Measurements from ENCODE around the gene ST6GALNAC6.

DNA sequence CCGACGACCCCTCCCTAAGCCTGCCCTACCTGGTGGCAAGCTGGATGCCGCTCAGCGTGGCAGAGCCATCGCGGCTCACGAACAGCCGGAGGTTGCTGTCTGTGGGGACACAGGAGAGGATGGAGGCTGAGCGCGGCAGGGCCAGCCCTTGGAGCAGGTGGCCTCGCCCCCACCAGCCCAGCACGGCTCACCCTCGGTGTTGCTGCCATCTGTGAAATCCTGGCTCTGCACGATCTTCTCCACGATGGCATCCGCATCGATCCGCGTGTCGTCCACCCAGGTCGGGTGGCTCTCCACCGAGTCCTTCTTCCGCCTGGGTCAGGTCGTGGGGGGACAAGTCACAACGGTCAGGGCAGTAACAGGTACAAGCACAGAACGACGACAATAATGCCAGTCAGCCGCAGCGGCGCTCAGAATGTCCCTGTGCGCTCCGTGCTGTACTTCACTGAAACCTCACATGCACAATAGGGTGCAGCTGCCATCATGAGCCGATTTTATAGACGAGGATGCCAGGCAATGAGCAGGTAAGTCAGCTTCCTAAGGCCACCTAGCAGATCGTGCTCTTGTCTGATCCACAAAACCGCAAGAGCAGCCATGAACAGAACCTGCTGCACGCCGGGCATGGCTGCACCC is 45.3 kb upstream of the ST6GALNAC6 start:
- TF ChIP-seq, protein P1, sequence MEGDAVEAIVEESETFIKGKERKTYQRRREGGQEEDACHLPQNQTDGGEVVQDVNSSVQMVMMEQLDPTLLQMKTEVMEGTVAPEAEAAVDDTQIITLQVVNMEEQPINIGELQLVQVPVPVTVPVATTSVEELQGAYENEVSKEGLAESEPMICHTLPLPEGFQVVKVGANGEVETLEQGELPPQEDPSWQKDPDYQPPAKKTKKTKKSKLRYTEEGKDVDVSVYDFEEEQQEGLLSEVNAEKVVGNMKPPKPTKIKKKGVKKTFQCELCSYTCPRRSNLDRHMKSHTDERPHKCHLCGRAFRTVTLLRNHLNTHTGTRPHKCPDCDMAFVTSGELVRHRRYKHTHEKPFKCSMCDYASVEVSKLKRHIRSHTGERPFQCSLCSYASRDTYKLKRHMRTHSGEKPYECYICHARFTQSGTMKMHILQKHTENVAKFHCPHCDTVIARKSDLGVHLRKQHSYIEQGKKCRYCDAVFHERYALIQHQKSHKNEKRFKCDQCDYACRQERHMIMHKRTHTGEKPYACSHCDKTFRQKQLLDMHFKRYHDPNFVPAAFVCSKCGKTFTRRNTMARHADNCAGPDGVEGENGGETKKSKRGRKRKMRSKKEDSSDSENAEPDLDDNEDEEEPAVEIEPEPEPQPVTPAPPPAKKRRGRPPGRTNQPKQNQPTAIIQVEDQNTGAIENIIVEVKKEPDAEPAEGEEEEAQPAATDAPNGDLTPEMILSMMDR (IDR thresholded peaks at IDR 0.05; ENCODE audit: low read depth, low read length): no peak
- TF ChIP-seq POLR2A (IDR thresholded peaks at IDR 0.05; ENCODE audit: extremely low read depth, insufficient read length) (no peak), MYC (IDR thresholded peaks at IDR 0.05; ENCODE audit: low read depth, low read length) (no peak)
